Measurements from ENCODE around the gene TTC27.

DNA sequence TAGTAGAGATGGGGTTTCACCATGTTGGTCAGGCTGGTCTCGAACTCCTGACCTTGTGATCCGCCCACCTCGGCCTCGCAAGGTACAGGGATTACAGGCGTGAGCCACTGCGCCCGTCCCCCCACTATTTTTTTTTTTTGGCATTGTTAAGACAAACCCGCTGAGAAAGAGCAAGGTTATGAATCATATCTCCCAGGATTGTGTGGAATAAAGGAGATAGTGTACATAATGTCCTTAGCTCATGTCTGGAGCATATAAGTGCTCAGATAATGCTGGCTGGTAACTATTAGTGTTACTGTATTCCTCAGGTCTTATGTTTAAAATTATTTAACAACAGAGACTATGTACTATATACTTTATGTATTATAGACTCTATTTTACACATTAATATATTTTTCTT lies 36.0 kb downstream of the TTC27 start:
- TF ChIP-seq, protein P1, sequence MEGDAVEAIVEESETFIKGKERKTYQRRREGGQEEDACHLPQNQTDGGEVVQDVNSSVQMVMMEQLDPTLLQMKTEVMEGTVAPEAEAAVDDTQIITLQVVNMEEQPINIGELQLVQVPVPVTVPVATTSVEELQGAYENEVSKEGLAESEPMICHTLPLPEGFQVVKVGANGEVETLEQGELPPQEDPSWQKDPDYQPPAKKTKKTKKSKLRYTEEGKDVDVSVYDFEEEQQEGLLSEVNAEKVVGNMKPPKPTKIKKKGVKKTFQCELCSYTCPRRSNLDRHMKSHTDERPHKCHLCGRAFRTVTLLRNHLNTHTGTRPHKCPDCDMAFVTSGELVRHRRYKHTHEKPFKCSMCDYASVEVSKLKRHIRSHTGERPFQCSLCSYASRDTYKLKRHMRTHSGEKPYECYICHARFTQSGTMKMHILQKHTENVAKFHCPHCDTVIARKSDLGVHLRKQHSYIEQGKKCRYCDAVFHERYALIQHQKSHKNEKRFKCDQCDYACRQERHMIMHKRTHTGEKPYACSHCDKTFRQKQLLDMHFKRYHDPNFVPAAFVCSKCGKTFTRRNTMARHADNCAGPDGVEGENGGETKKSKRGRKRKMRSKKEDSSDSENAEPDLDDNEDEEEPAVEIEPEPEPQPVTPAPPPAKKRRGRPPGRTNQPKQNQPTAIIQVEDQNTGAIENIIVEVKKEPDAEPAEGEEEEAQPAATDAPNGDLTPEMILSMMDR (conservative IDR thresholded peaks at IDR 0.05) = no peak
- no peak for TF ChIP-seq ZFX (IDR thresholded peaks at IDR 0.05)
